Activated CD8-positive, alpha-beta memory T cell treated with anti-CD3 and anti-CD28 coated beads, Interleukin-2, amount 50 U/mL, for 1 hour (primary cell): ENCODE data around the gene PRR16.

Experiments
- DNase-seq: peaks from one replicate; pipeline ENCODE4 v3.0.0-alpha.2; 2020; ENCODE audit errors: extremely low read depth

The PRR16 gene

DNA sequence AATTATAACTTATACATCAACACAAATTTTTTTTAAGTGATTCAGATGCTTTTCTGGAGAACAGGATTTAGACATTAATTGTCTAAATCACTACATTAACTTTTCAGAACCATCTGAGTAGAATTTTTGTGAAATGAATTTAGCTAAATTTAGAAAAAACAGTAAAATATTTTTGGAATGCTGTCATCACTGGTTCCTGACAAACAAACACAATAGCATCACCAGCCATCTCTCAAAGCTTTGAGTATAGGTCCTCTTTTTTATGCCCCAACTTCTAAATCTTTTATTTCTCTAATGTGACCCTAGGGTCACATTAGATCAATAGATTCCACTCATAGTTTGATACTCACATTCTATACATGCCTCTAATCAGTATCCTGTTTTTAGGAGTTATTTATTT is 104.6 kb downstream of the PRR16 start:
- DNase-seq: no peak

DNA sequence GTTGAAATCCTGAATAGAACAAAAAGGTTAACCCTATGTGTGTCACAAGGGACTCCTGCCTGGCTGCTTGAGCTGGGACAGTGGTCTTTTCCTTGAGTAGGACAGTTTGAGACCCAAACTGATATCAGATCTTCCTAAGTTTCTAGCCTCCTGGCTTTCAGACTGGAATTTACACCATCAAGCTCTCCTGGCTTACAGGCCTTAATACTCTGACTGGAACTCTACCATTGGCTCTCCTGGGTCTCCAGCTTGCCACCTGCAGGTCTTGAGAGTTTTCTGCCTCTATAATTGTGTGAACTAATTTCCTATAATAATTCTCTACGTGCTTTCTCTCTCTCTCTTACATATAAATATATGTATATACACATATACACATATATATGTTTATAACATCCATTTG is 112.5 kb downstream of the PRR16 start:
- DNase-seq: no peak

DNA sequence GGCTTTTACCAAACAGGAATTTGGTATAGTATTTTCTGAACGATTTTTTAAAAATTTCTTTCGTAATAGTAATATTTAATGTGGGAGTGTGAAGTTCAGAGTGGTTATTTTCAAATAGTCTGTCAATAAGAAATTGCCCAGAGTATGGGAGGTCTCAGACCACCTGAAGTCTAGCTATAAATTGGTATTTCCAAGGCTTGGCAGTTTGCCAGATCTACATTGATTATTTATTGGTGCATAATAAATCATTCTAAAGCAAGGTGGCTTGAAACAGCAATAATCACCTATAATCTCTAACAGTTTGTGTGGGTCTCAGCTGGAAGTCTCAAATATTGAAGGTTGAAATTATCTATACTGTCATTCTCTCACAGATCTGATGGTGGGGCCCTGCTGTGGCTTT is 118.5 kb downstream of the PRR16 start:
- DNase-seq: no peak

DNA sequence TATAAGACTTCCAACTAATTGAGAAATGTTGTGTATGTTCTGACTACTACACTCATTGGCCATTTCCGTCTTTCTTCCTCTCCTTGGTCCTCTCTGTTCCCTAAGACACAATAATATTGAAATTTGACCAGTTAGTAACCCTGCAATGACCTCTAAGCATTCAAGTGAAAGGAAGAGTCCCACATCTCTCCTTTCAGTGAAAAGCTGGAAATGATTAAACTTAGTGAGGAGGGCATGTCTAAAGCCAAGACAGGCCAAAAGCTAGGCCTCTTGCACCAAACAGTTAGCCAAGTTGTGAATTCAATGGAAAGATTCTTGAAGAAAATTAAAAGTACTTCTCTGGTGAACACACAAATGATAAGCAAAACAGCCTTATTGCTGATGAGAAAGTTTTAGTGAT is 122.5 kb downstream of the PRR16 start:
- no peak for DNase-seq

DNA sequence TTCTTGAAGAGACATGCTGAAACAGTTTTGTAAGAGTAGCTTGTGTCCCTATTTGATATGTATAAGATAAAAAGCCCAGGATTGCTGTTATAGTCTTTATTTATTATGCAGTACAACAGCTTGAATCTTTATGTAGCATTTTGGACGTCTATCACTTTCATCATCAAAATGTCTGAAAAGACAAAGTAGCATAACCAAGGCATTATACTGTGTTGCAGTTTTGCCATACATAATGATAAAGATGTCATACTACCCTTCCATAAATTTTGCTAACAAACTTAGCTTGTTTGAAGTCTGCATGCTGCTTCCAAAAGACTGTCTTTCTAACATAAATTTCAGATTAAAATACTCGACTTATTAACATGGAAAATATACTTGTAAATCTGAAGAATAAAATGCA is 127.8 kb downstream of the PRR16 start:
- no peak for DNase-seq

DNA sequence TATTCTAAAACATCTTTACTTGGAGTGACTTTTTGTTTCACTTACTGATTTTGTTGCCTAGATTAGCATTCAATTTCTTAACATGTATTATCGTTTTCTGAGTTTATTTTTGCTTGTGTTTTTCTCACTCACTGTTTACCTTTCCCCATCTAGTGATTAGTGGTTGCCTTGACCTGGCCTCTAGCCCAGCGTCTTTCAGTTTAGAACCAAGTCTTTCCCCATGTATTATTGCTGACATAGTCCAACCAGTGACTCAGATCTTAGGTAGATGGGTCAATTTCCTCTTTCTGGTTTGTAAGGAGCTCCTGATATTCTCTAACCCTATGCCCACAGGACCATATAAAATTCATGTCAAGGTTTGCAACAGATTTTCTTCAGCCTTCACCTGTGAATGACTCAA is 135.5 kb downstream of the PRR16 start:
- DNase-seq: no peak

DNA sequence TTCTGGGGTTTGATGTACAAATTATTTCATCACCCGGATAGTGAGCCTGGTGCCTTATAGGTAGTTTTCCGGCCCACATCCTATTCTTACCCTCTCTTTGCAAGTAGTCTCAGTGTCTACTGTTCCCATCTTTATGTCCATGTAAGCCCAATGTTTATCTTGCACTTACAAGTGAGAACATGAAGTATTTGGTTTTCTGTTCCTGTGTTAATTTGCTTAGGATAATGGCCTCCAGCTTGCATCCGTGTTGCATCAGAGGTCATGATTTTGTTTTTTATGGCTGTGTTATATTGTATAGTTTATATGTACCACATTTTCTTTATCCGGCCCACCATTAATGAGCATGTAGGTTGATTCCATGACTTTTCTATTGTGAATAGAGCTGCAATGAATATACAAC is 136.5 kb downstream of the PRR16 start:
- no peak for DNase-seq

DNA sequence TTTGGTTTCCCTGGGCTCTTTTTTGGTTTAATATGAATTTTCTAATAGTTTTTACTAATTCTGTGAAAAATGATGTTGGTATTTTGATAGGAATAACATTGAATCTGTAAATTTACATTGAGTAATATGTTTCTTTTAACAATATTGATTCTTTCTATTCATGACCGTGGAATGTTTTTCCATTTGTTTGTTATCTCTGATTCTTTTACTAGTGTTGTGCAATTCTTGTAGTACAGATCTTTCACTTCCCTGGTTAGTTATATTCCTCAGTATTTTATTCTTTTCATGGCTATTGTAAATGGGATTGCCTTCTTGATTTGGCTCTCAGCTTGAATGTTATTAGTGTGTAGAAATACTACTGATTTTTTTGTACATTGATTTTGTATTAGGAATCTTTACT is 137.9 kb downstream of the PRR16 start:
- DNase-seq: no peak

DNA sequence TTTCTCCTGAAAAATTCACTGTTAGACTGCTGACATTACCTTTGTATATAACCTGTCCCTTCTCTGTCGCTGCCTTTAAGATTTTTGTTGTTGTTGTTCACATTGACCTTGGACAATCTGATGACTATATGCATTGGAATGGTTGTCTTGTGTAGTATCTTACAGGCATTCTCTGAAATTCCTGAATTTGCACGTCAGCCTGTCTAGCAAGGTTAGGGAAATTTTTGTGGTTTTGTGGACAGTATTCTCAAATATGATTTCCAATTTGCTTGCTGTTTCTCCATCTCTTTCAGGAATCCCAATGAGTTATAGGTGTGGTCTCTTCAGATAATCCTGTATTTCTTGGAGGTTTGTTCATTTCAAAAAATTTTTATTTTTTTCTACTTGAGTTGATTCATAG is 140.8 kb downstream of the PRR16 start:
- DNase-seq: no peak

DNA sequence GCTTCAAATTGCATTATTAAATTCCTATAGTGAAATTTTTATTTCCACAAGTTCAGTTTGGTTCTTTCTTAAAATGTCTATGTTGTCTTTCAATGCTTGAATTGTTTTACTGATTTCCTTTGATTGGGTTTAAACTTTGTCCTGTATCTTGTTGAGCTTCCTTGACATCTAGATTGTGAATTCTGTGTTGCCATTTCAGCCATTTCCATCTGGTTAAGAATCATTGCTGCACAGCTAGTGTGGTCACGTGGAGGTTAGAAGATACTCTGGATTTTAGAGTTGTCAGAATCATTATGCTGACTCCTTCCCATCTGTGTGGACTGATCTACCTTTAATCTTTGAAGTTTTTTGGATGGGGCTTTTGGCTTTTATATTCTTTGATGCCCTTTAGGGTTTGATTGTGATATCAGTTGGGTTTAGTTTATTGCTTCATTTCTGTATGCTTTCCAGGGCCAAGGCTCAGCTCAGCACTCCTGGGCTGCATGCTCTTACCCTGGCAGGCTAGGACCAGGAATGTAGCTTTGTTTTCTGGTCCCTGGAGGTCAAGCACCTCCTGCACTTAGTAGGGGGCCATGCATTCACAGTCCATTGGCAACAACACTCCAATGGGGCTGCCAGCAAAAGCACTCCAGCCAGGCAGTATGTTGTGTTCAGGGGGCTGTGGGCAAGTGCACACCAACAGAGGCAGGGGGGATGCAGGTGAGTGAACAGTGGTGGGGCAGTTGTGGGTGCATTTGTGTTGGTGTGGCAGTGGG is 141.4 kb downstream of the PRR16 start:
- no peak for DNase-seq

DNA sequence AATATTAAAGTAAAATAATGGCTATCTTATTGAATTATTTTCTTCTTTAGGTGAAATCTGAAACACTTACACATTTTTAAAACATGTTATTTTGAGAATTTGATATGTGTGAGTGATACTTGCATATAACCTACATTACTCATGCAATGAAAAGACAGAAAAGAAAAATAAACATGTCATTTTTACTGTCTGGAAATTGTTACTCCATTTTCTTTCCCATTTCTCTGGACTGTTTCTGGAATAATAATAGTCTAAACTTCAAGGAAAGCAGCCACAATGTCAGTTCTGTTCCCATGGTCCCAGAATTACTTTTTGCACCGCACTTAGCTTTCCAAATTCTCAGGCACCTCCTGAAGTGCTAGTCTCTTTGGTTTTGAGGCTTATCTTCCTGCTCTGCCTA is 145.5 kb downstream of the PRR16 start:
- DNase-seq: no peak

DNA sequence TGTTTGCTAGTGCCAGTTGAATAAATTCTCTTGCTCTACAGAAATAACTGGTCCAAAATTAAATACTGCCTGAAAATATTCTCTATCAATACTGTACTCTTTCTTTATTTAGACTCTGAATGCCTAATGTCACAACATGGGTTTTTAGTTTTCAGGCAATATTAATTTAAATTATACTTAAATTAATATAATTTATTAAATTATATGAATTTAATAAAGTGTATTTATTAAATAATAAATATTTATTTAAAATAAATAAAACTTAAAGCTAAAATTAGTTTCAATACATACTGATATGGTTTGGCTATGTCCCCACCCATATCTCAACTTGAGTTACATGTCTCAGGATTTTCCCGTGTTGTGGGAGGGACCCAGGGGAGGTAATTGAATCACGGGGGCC is 146.0 kb downstream of the PRR16 start:
- no peak for DNase-seq

DNA sequence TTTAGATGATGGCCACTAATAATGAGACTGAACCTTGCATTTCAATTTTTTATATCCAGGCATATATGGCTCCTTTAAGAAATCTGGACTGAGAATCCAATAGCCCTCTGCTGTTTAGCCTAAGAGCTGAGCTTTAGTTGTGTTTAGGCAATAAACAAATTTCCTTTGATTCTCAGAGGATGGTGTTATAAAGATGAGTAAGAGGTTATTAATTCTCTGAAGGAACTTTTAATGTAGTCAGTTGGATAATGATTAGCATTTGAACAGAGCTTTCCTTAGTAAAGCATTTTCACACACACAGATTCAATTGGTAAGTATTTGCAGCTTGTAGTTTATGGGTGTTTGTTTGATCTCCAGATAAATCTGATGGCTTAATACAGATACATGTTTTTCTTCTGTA is 149.6 kb downstream of the PRR16 start:
- no peak for DNase-seq

DNA sequence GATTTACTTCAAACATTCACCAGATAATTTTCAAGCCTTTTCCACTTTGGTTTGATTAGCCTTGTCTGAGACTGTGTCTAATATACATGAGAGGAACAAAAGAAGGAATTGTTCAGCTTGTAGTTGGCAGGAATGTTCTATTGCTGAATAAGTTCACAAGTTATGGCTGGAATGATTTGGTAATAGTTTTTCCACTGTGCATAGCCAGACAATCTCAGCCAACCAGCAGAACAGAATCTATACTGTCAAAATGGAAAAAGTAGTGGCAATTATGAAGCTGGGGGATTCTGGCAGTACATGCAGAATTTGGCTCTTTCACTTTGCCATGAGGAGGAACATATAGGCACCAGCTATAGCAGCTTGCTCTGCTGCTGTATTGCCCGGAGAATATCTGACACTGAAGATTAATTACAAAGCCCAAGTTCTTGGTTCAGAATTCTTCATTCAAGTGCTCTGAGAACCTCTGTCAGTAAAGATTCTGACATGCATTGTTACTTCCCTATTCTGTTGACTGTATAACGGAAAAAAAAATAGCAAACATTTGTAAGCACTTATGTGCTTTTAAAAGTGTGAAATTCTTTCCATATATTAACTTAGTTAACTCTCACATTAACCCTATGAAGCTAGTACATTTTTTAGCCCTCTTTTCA is 150.6 kb downstream of the PRR16 start:
- no peak for DNase-seq

DNA sequence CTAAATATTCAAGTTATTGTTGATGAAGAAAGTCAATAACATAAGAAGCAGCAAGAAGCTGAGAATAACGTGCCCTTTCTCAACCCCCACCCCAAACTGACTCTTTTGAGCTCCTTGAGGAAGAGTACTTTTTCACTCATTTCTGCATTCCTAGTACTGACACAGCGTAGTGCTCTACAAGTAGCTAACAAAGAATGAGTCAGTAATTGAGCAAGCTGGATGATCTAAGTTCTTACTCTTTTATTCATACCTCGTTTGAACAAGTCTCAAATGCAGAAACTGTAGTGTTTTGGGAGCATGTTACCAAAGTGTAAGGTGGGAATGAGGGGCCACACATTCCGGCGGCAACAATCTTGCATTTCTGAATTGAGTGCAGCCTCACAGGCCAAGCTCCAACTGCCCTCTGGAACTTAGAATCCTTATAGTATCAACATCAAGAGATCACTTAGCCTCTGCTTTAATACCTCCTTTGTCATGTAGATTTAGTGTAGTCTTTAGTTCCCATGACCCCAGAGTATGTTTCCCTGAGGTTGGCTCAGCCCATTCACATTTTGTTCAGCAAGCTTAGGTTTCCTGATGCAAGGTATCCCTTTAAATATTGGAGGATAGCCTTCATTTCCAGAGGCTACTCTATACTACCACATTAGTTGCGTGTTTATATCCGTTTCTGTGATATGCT is 152.0 kb downstream of the PRR16 start:
- no peak for DNase-seq

DNA sequence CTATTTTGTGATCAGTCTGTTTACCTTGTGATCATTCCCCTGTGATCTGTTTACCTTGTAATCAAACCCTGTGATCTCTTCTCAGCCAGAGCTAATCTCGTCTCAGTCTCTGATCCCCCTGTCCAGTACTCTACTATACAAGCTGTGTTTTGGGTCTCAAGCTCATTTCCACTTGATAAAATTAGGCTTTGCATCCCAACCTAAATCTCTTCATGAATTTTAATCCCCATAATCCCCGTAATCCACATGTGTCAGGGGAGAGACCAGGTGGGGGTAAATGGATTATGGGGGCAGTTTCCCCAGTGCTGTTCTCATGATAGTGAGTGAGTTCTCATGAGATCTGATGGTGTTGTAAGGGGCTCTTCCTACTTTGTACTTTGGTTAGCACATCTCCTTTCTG is 157.2 kb downstream of the PRR16 start:
- DNase-seq: no peak

DNA sequence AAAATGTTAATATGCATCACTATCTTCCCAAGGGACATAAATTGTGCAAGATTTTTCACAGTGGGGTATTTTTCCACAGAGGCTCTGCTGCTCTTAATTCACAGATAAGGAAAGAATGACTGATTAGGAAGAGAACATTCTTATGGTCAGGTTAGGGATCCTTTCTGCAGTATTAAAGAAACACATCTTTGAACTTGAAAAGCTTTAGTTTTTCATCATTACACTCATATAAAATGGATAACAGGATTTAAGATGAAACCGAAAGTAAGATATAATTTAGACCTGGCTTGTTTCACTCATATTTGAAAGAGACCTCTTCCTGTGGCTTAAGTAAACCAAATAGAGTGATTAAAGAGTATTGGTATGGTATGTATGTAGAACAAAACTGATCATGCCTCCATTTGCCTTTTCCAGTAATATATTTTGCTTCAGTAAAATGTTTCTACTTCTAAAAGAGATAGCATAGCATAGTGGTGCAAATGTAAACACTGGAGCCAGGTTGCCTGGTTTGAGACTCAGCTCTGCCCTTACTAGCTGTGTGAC is 160.0 kb downstream of the PRR16 start:
- no peak for DNase-seq

DNA sequence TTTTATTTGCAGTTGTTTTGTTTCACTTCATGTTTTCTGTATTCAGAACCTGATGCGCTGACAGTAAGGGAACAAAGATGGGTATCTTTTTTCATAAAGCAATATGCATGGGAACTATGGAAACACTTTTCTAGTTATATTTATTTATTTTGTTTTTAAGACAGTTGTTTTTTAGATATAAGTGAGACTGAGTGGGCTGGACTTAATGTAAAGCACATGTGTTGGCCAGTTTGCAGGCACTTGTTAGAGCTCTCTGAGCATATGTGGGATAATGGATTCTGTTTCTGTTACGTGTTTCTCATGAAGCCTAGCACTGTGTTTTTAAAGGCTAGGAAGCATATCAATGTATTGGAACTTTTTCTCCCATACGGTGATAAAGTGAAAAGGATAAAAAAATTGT is 164.1 kb downstream of the PRR16 start:
- no peak for DNase-seq

DNA sequence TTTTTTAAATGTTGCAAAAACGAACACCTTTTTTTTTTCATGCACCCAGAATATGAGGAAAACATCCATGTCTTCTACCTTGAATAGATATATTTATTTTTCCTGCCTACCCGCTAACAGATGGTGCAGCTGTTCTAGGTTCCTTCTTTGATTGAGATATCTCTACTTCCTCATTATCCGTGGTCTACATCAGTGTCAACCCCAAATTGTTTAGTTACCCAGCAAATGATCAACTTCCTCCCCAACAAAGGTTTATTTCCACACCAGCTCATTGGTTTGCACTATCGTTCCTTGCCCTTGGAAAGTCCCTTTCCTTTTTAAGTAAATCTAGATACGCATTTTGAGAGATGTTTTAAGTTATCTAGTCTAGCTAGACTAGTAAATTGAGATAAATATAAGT is 166.4 kb downstream of the PRR16 start:
- DNase-seq: no peak

DNA sequence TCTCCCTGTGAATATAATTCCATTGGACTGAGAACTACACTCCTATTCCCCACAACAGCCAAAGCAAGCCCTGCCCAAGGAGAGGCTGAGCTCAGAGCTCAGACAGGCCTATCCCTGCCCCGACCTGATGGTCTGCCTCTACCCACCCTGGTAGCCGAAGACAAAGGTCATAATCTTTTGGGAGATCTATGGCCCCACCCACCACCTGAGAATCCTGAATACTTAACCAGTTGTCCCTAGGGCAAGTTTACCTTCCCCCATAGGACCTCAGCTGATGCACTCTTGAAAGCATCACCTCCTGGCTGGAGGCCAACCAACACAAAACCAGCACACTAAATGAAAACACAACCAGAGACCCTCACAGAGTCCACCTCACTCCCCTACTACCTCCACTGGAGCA is 167.5 kb downstream of the PRR16 start:
- DNase-seq: no peak

DNA sequence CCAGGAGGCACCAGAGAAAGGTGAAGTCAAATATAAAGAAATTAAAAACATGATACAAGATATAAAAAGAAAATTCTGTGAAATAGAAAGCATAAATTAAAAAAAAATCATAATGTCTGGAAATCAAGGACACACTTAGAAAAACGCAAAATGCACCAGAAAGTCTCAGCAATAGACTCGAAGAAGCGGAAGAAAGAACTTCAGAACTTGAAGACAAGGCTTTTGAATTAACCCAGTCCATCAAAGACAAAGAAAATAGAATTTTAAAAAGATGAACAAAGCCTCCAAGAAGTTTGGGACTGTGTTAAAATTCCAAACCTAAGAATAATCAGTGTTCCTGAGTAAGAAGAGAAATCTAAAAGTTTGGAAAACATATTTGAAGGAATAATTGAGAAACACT is 168.3 kb downstream of the PRR16 start:
- DNase-seq: no peak

DNA sequence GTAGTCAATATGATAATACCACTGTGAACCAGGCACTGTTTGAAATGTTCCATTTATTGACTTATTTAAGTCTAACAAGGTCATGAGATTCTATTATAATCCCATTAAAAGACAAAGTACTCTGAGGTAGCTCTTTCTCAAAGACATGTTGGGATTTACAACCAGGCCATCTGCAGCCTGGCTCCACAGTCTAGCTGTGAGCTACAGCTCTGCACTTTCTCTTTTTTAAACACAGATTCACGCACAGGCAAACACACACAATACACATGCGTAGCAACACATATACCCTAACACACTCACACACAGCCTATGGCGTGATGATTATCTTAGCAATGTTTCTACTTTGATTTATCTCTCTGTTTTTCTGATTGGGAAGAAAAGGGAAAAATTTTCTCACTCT is 174.3 kb downstream of the PRR16 start:
- DNase-seq: no peak

DNA sequence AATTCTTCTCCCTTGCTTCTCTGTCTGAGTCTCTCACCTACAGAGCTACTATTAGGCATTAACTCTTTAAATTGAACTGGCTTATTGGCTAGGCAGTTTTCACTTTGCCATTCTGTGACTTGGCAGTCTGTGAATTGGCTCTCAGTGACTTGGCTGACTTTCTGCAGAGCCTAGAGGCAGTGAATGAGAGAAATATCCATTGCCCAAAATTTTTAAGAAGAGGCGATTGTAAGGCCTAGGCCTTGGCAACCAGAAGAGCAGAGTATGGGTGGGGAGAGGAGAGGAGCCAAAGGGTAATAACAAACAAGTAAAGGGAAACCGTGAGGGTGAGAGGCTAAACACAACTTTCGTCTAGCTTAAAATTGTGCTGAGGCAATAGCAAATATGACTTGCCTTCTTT is 176.7 kb downstream of the PRR16 start:
- no peak for DNase-seq
